ENCODE data around the gene PHLDB3.
"Not testable (repeated sequence)": the region's sequence is repeated elsewhere in the genome, so short reads cannot be mapped to it uniquely, and the experiment has no call there.

Gene PHLDB3

GRCh38 chr19:43519436-43520088, 15.0 kb upstream of the PHLDB3 start:
- H3K4me1 Mint-ChIP-seq (ENCODE audit: low read depth) = peaks cover 23% of the 10 kb centered on the region
- peak overlapping the region; percentile 37 for H3K4me3 Mint-ChIP-seq
- H3K27ac Mint-ChIP-seq = peak overlapping the region; percentile 18
- no peaks in the 10 kb centered on the region for H3K27me3 Mint-ChIP-seq
- no peaks in the 10 kb centered on the region for H3K9me3 Mint-ChIP-seq
- peaks cover 5% of the 10 kb centered on the region for H3K36me3 Mint-ChIP-seq (ENCODE audit: low read depth)

DNA sequence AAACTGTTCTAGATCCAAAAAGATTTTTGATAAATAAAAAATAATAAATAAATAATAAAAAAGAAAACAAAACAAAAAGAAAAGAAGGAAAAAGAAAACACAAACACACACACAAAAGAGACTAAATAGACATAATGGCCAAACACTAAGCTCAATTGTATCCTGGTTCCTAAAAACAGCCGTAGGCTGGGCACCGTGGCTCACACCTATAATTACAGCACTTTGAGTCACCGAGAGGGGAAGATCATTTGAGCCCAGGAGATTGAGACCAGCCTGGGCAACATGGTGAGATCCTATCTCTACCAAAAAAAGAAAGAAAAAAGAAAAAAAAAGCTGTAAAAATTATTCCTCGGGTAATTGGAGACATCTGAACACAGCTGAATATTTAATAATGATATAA, 13.5 kb upstream of the PHLDB3 start:
- Mint-ChIP-seq H3K4me1 (ENCODE audit: low read depth) (peaks cover 19% of the 10 kb centered on the region), H3K4me3 (no peak overlapping the region), H3K36me3 (ENCODE audit: low read depth) (peaks cover 5% of the 10 kb centered on the region), H3K27ac (no peak overlapping the region), H3K9me3 (no peaks in the 10 kb centered on the region), H3K27me3 (no peaks in the 10 kb centered on the region)

DNA sequence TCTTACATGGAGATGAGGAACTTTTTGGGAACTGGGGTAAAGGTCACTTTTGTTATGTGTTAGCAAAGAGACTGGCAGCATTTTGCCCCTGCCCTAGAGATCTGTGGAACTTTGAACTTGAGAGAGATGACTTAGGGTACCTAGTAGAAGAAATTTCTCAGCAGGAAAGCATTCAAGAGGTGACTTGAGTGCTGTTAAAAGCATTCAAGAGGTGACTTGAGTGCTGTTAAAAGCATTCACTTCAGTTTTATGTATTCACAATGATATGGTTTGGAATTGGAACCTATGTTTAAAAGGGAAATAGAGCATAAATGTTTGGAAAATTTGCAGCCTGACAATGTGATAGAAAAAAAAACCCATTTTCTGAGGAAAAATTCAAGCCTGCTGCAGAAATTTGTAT, 7.9 kb upstream of the PHLDB3 start:
- peaks cover 17% of the 10 kb centered on the region for H3K36me3 Mint-ChIP-seq (ENCODE audit: low read depth)
- not testable (repeated sequence) for H3K27me3 Mint-ChIP-seq; H3K27ac Mint-ChIP-seq; H3K4me1 Mint-ChIP-seq (ENCODE audit: low read depth); H3K9me3 Mint-ChIP-seq; H3K4me3 Mint-ChIP-seq

- Mint-ChIP-seq H3K36me3 (ENCODE audit: low read depth) (peaks cover 17% of the 10 kb centered on the region), H3K4me1 (ENCODE audit: low read depth) (peaks cover 6% of the 10 kb centered on the region), H3K9me3 (no peaks in the 10 kb centered on the region), H3K27me3 (no peaks in the 10 kb centered on the region), H3K27ac (no peak overlapping the region), H3K4me3 (no peak overlapping the region)
Observed at GRCh38 chr19:43511324-43511723, 6.8 kb upstream of the PHLDB3 start.

GRCh38 chr19:43510713-43511112, 6.2 kb upstream of the PHLDB3 start:
- H3K4me1 Mint-ChIP-seq (ENCODE audit: low read depth) = peaks cover 2% of the 10 kb centered on the region
- H3K4me3 Mint-ChIP-seq = no peak overlapping the region
- no peak overlapping the region for H3K27ac Mint-ChIP-seq
- no peaks in the 10 kb centered on the region for H3K27me3 Mint-ChIP-seq
- H3K9me3 Mint-ChIP-seq = no peaks in the 10 kb centered on the region
- H3K36me3 Mint-ChIP-seq (ENCODE audit: low read depth) = peaks cover 13% of the 10 kb centered on the region

GRCh38 chr19:43507880-43508279, 3.3 kb upstream of the PHLDB3 start:
- Mint-ChIP-seq H3K4me1 (ENCODE audit: low read depth) (peaks cover 21% of the 10 kb centered on the region), H3K9me3 (no peaks in the 10 kb centered on the region), H3K27ac (no peak overlapping the region), H3K36me3 (ENCODE audit: low read depth) (peaks cover 12% of the 10 kb centered on the region), H3K27me3 (no peaks in the 10 kb centered on the region), H3K4me3 (no peak overlapping the region)

DNA sequence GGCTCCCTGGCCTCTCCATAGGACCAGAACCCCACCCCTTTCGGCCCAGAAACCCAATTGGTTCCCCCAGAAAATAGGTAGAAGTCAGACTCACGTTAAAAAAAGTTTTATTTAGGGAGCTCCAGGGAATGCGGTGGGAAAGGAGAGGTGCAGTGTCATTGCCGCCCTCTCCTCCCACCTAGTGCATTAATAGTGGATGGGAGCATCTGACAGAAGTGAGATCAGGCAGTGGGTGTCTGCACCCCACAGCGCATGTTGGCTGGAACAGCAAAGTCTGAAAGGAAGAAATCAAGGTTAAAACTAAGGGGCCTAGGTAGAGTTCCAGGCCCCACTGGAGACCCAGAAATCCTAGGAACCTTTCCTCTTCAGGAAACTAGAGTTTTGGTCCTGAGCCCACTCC, 2.1 kb upstream of the PHLDB3 start:
- Mint-ChIP-seq H3K36me3 (ENCODE audit: low read depth) (peaks cover 12% of the 10 kb centered on the region), H3K27ac (no peak overlapping the region), H3K4me3 (no peak overlapping the region), H3K4me1 (ENCODE audit: low read depth) (peaks cover 30% of the 10 kb centered on the region), H3K9me3 (no peaks in the 10 kb centered on the region), H3K27me3 (no peaks in the 10 kb centered on the region)

- Mint-ChIP-seq H3K27ac (no peak overlapping the region), H3K4me3 (no peak overlapping the region), H3K4me1 (ENCODE audit: low read depth) (peaks cover 30% of the 10 kb centered on the region), H3K9me3 (no peaks in the 10 kb centered on the region), H3K27me3 (no peaks in the 10 kb centered on the region), H3K36me3 (ENCODE audit: low read depth) (peaks cover 12% of the 10 kb centered on the region)
Observed at GRCh38 chr19:43505941-43506340, 1.4 kb upstream of the PHLDB3 start.

DNA sequence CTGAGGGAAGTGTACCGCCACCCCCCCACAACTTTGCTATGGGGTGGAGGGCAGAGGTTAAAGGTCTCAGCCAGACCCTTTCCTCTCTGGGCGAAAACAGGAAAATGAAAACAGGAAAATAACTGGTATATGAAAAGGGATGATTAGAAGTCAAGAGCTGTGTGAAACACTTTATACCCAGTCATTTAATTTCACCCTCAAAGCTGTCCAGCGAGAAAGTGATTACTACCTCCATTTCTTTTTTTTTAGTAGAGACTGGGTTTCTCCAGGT, 575 bp upstream of the PHLDB3 start:
- Mint-ChIP-seq H3K27ac (peak overlapping the region; percentile 26), H3K9me3 (no peaks in the 10 kb centered on the region), H3K4me1 (ENCODE audit: low read depth) (peaks cover 30% of the 10 kb centered on the region), H3K36me3 (ENCODE audit: low read depth) (peaks cover 11% of the 10 kb centered on the region), H3K4me3 (peak overlapping the region; percentile 20), H3K27me3 (no peaks in the 10 kb centered on the region)

GRCh38 chr19:43503501-43504425, 783 bp downstream of the PHLDB3 start:
- H3K9me3 Mint-ChIP-seq = no peaks in the 10 kb centered on the region
- H3K36me3 Mint-ChIP-seq (ENCODE audit: low read depth) = peaks cover 7% of the 10 kb centered on the region
- no peaks in the 10 kb centered on the region for H3K27me3 Mint-ChIP-seq
- H3K4me3 Mint-ChIP-seq = peak overlapping the region; percentile 90
- peak overlapping the region; percentile 95 for H3K27ac Mint-ChIP-seq
- peaks cover 30% of the 10 kb centered on the region for H3K4me1 Mint-ChIP-seq (ENCODE audit: low read depth)

GRCh38 chr19:43502419-43502976, 2.0 kb downstream of the PHLDB3 start:
- Mint-ChIP-seq H3K9me3 (no peaks in the 10 kb centered on the region), H3K4me1 (ENCODE audit: low read depth) (peaks cover 30% of the 10 kb centered on the region), H3K4me3 (peak overlapping the region; percentile 90), H3K36me3 (ENCODE audit: low read depth) (peaks cover 4% of the 10 kb centered on the region), H3K27me3 (no peaks in the 10 kb centered on the region), H3K27ac (no peak overlapping the region)

GRCh38 chr19:43501661-43502418, 2.7 kb downstream of the PHLDB3 start:
- no peaks in the 10 kb centered on the region for H3K27me3 Mint-ChIP-seq
- H3K36me3 Mint-ChIP-seq (ENCODE audit: low read depth) = peaks cover 6% of the 10 kb centered on the region
- no peak overlapping the region for H3K27ac Mint-ChIP-seq
- H3K4me1 Mint-ChIP-seq (ENCODE audit: low read depth) = peaks cover 30% of the 10 kb centered on the region
- no peaks in the 10 kb centered on the region for H3K9me3 Mint-ChIP-seq
- no peak overlapping the region for H3K4me3 Mint-ChIP-seq

DNA sequence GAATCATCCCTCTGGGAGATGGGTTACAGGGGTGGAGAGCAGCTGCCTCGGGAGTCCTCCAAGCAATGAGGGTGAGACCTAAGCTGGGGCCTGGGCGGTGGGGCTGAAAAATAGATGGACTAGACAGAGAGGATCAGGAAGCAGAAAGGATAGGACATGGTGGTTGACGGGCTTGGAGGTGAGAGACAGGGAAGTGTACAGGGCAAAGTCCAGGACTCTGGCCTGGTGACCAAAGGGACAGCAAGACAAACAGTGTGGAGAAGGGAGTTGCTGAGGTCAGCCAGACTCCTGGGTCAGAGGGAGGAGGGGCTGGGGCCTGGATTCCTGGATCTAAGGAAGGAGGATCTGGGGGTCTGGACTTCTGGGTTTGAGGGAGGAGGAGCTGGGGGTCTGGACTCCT, 5.5 kb downstream of the PHLDB3 start:
- Mint-ChIP-seq H3K27ac (peak overlapping the region; percentile 28), H3K4me1 (ENCODE audit: low read depth) (peaks cover 21% of the 10 kb centered on the region), H3K36me3 (ENCODE audit: low read depth) (peaks cover 14% of the 10 kb centered on the region), H3K27me3 (no peaks in the 10 kb centered on the region), H3K4me3 (no peak overlapping the region), H3K9me3 (no peaks in the 10 kb centered on the region)

DNA sequence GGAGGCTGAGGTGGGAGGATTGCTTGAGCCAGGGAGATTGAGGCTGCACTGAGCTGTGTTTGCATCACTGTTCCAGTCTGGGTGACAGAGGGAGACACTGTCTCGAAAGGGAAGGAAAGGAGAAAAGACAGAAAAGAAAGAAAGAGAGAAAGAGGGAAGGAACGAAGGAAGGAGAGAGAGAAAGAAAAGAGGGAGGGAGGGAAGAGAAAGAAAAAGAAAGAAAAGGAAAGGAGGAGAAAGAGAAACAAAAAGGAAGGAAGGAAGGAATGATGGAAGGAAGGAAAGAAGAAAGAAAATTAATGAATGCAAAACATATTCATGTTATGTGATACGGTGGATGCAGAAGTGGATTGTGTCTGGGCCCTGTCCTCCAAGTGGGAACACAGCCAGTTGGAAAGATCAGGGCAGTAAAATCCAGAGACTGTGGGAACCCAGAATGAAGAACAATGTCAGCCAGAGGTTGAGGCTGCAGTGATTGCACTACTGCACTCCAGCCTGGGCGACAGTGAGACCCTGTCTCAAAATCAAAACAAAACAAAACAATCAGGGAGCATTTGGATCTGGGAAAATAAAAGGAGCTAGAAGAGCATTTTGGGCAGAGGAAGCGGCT, 6.2 kb downstream of the PHLDB3 start:
- Mint-ChIP-seq H3K36me3 (ENCODE audit: low read depth) (peaks cover 14% of the 10 kb centered on the region), H3K27me3 (no peaks in the 10 kb centered on the region), H3K9me3 (no peaks in the 10 kb centered on the region), H3K4me3 (no peak overlapping the region), H3K27ac (no peak overlapping the region), H3K4me1 (ENCODE audit: low read depth) (peaks cover 14% of the 10 kb centered on the region)

Measured in stimulated activated naive CD8-positive, alpha-beta T cell treated with anti-CD3 and anti-CD28 coated beads, Interleukin-15, Interleukin-2, amounts not matched to agents 100 ng/mL and 50 ng/mL, for 24 hours (primary cell).